HG02763 (cell line): ENCODE results near the gene LGALS3BP.

Source experiments
- ATAC-seq: cut with Tn5 transposase; IDR thresholded peaks from one replicate; pipeline ENCODE4 v1.9.1; 2021; ENCODE audit warnings: mild to moderate bottlenecking, moderate library complexity; ENCODE audit not compliant: unreplicated experiment

The LGALS3BP gene

GRCh38 chr17:78999947-79000395 is 20.2 kb upstream of the LGALS3BP start:
- ATAC-seq = no peak

GRCh38 chr17:78999056-78999768 is 19.5 kb upstream of the LGALS3BP start:
- no peak for ATAC-seq

- ATAC-seq = no peak
Observed at GRCh38 chr17:78998311-78999055, 18.8 kb upstream of the LGALS3BP start.

- no peak for ATAC-seq
Observed at GRCh38 chr17:78997881-78998280, 18.2 kb upstream of the LGALS3BP start.

GRCh38 chr17:78997231-78997741 is 17.6 kb upstream of the LGALS3BP start:
- ATAC-seq = no peak

GRCh38 chr17:78996781-78997201 is 17.1 kb upstream of the LGALS3BP start:
- ATAC-seq = no peak

- no peak for ATAC-seq
Observed at GRCh38 chr17:78995761-78996451, 16.2 kb upstream of the LGALS3BP start.

GRCh38 chr17:78995022-78995760 is 15.5 kb upstream of the LGALS3BP start:
- no peak for ATAC-seq

GRCh38 chr17:78993981-78994671 is 14.4 kb upstream of the LGALS3BP start:
- no peak for ATAC-seq

- no peak for ATAC-seq
Observed at GRCh38 chr17:78993241-78993956, 13.7 kb upstream of the LGALS3BP start.

- no peak for ATAC-seq
Observed at GRCh38 chr17:78992542-78993212, 13.0 kb upstream of the LGALS3BP start.

- ATAC-seq = no peak
Observed at GRCh38 chr17:78991906-78992532, 12.3 kb upstream of the LGALS3BP start.

GRCh38 chr17:78991017-78991738 is 11.5 kb upstream of the LGALS3BP start:
- no peak for ATAC-seq

- no peak for ATAC-seq
Observed at GRCh38 chr17:78990349-78991016, 10.8 kb upstream of the LGALS3BP start.

GRCh38 chr17:78988152-78988551 is 8.4 kb upstream of the LGALS3BP start:
- ATAC-seq = no peak

- ATAC-seq = no peak
Observed at GRCh38 chr17:78986649-78987328, 7.1 kb upstream of the LGALS3BP start.
